HepG2 (cell line): Measurements from ENCODE around the gene SBNO2. TPM values are rescaled to one million over a fixed set of nuclear protein-coding genes. Genes with fewer than 3 reads are reported as not detected.

Experiments
- ATAC-seq: fragments of 200-7000 bp; cut with Tn5 transposase; 3 replicates; pipeline ENCODE4 v1.9.1; 2020; ENCODE audit warnings: mild to moderate bottlenecking, moderate library complexity
- BruUV-seq: library from RNA; stranded (reverse); fragments of 400-500 nt; replicated peaks from 2 replicates; lab custom pipeline; 2021; lab: Mats Ljungman, UMichigan
- CTCF ChIA-PET: fragments of 300-600 bp; formaldehyde crosslinking; extraction: SDS; loops from one replicate; lab custom pipeline; 2021; ENCODE audit warnings: low total read pairs, inconsistent platforms, low intra/inter-chr PET ratio; lab: Yijun Ruan, JAX
- POLR2A ChIA-PET: fragments of 350-600 bp; sonication (Branson Sonifier 250); formaldehyde crosslinking; loops from one replicate; lab custom pipeline; 2020; ENCODE audit warnings: antibody characterized with exemption, inconsistent platforms; lab: Yijun Ruan, JAX
- DNase-seq: peaks from one replicate; pipeline ENCODE4 v3.0.0-alpha.2; 2015; ENCODE audit warnings: low spot score
- FAIRE-seq: peaks from 3 replicates; lab custom pipeline; 2011; peaks lifted over from hg19 to GRCh38; lab: Jason Lieb, UNC
- H2AFZ ChIP-seq: one replicate; pipeline ENCODE4 v1.6.1; 2011; ENCODE audit warnings: low read length, inconsistent platforms
- H3K27ac ChIP-seq: fragments of 300-600 bp; 3 replicates; pipeline ENCODE4 v1.8.0; 2011; ENCODE audit warnings: mixed run types, mild to moderate bottlenecking, mixed read lengths, low read length, inconsistent platforms; ENCODE audit not compliant: insufficient read depth; ENCODE audit errors: extremely low read length
- H3K27me3 ChIP-seq, 2 experiments: fragments of 200-600 bp in 1 of 2; 2 replicates in 1 of 2; 3 replicates in 1 of 2; pipeline versions ENCODE4 v1.6.0 to v1.8.0; 2011; ENCODE audit warnings: low read length in 2 of 2, mild to moderate bottlenecking in 2 of 2, moderate library complexity in 2 of 2, inconsistent platforms in 1 of 2; ENCODE audit not compliant: insufficient read depth in 2 of 2, control insufficient read depth in 1 of 2
- H3K36me3 ChIP-seq, 2 experiments: fragments of 200-600 bp in 1 of 2; replicated peaks in 1 of 2; 2 replicates in 1 of 2; 3 replicates in 1 of 2; pipeline versions ENCODE4 v1.5.1 to v1.8.0; 2011; ENCODE audit warnings: low read length in 2 of 2, inconsistent platforms in 1 of 2; ENCODE audit not compliant: insufficient read depth in 2 of 2, control insufficient read depth in 1 of 2
- H3K4me1 ChIP-seq: 2 replicates; pipeline ENCODE4 v1.5.1; 2012; ENCODE audit warnings: low read length, inconsistent platforms; ENCODE audit not compliant: insufficient read depth
- H3K4me2 ChIP-seq: 2 replicates; pipeline ENCODE4 v1.6.0; 2011; ENCODE audit warnings: low read depth, low read length, inconsistent platforms
- H3K4me3 ChIP-seq, 3 experiments: fragments of 200-600 bp in 1 of 3; sonication (generic), shearing (Covaris generic) in 1 of 3; replicated peaks in 1 of 3; 2 replicates each; pipeline ENCODE4 v1.5.1; 2011 to 2016; ENCODE audit warnings: low read length in 3 of 3, inconsistent platforms in 2 of 3, low read depth in 2 of 3, mild to moderate bottlenecking in 2 of 3, control low read depth in 1 of 3, mixed read lengths in 1 of 3; ENCODE audit not compliant: insufficient read depth in 1 of 3
- H3K79me2 ChIP-seq: one replicate; pipeline ENCODE4 v1.6.1; 2011; ENCODE audit warnings: low read length, inconsistent platforms; ENCODE audit not compliant: insufficient read depth
- H3K9ac ChIP-seq: 2 replicates; pipeline ENCODE4 v1.6.0; 2011; ENCODE audit warnings: mild to moderate bottlenecking, low read depth, low read length, inconsistent platforms; ENCODE audit not compliant: insufficient read depth
- H3K9me3 ChIP-seq: 2 replicates; pipeline ENCODE4 v1.5.1; 2012; ENCODE audit warnings: mild to moderate bottlenecking, low read length
- H4K20me1 ChIP-seq: 2 replicates; pipeline ENCODE4 v1.6.0; 2011; ENCODE audit warnings: inconsistent platforms, mild to moderate bottlenecking, low read length, moderate library complexity; ENCODE audit not compliant: insufficient read depth
- HDAC6 ChIP-seq: fragments of 200-600 bp; sonication (generic); IDR thresholded peaks from 2 replicates; pipeline ENCODE4 v1.7.0; 2017; ENCODE audit warnings: mild to moderate bottlenecking, antibody characterized with exemption, low read length, low read depth
- ISX ChIP-seq: sonication (generic); formaldehyde crosslinking; conservative IDR thresholded peaks from 2 replicates; pipeline ENCODE4 v1.5.0; 2020; ENCODE audit warnings: missing genetic modification reagents
- MTA1 ChIP-seq: sonication (generic); formaldehyde crosslinking; IDR thresholded peaks from 2 replicates; pipeline ENCODE4 v1.4.0; 2020; ENCODE audit warnings: missing genetic modification reagents, mild to moderate bottlenecking, borderline replicate concordance
- NFIB ChIP-seq: sonication (generic); formaldehyde crosslinking; IDR thresholded peaks from 2 replicates; pipeline ENCODE4 v1.9.0; 2021; ENCODE audit warnings: missing genetic modification reagents, mild to moderate bottlenecking, borderline replicate concordance
- PHB2 ChIP-seq: fragments of 450-650 bp; IDR thresholded peaks from 2 replicates; pipeline ENCODE4 v1.6.1; 2018; ENCODE audit not compliant: partially characterized antibody
- ZFP36L1 ChIP-seq: sonication (generic); formaldehyde crosslinking; IDR thresholded peaks from 2 replicates; pipeline ENCODE4 v1.8.0; 2022; ENCODE audit warnings: mild to moderate bottlenecking, missing genetic modification reagents, moderate library complexity
- ZNF317 ChIP-seq: sonication (generic); formaldehyde crosslinking; IDR thresholded peaks from 2 replicates; pipeline ENCODE4 v1.5.0; 2020; ENCODE audit warnings: mild to moderate bottlenecking, missing genetic modification reagents
- ZNF567 ChIP-seq: sonication (generic); formaldehyde crosslinking; IDR thresholded peaks from 2 replicates; pipeline ENCODE4 v1.8.1; 2023; ENCODE audit warnings: mild to moderate bottlenecking, missing genetic modification reagents, borderline replicate concordance
- ZNF788 ChIP-seq: sonication (generic); formaldehyde crosslinking; IDR thresholded peaks from 2 replicates; pipeline ENCODE4 v1.5.0; 2020; ENCODE audit warnings: mild to moderate bottlenecking, missing genetic modification reagents, borderline replicate concordance
- WGBS: methylation state at CpG from one replicate; pipeline ENCODE4 v1.1.6; 2017; ENCODE audit warnings: low lambda C conversion rate; 5-methylcytosine and 5-hydroxymethylcytosine counted together
- in situ Hi-C: cut with HindIII; loops from 2 replicates; pipeline ENCODE4 v1.10.0; 2017; ENCODE audit warnings: low pct_unique_long_range_greater_than_20kb; ENCODE audit not compliant: extremely low pct_ligation_motif_present
- intact Hi-C: fragments of 100-400 bp; cut with micrococcal nuclease; formaldehyde crosslinking; loops from one replicate; pipeline ENCODE4 v1.10.0; 2022; ENCODE audit not compliant: unreplicated experiment
- polyA plus RNA-seq, 8 experiments: library from polyadenylated mRNA; depleted of rRNA in 3 of 8; stranded (reverse) in 7 of 8; unstranded in 1 of 8; fragments of >200 nt; fragmentation: Illumina TruSeq in 4 of 8; extraction: Trizol in 4 of 8; gene quantifications; 2 replicates each; pipeline versions ENCODE4 v1.2.1 to v1.2.3, GENCODE V29; 2011 to 2016; ENCODE audit warnings: low read depth in 4 of 8, missing spikeins in 1 of 8, mixed read lengths in 1 of 8; ENCODE audit not compliant: insufficient read depth in 1 of 8
- total RNA-seq, 5 experiments: library from RNA; depleted of rRNA; stranded (reverse); fragments of >200 nt; fragmentation: Illumina TruSeq; extraction: Trizol; gene quantifications; 2 replicates each; pipeline ENCODE4 v1.2.3, GENCODE V29; 2016; ENCODE audit warnings: low read depth in 1 of 5
- TF ChIP-seq, protein P1 (sequence below): sonication (generic); formaldehyde crosslinking; IDR thresholded peaks from 2 replicates; pipeline ENCODE4 v1.4.0; 2020; ENCODE audit warnings: missing genetic modification reagents
- TF ChIP-seq, protein P2 (sequence below), 2 experiments: sonication (generic) in 1 of 2; formaldehyde crosslinking in 1 of 2; IDR thresholded peaks; 2 replicates each; pipeline versions ENCODE4 v1.4.0 to v1.6.1; 2018 to 2020; ENCODE audit warnings: missing genetic modification reagents in 2 of 2, borderline replicate concordance in 1 of 2, low read depth in 1 of 2, mild to moderate bottlenecking in 1 of 2, missing biosample characterization in 1 of 2
- TF ChIP-seq, protein P3 (sequence below): sonication (generic); formaldehyde crosslinking; IDR thresholded peaks from 2 replicates; pipeline ENCODE4 v1.5.0; 2020; ENCODE audit warnings: missing genetic modification reagents, mild to moderate bottlenecking, borderline replicate concordance
- TF ChIP-seq, protein P4 (sequence below): sonication (generic); formaldehyde crosslinking; IDR thresholded peaks from 2 replicates; pipeline ENCODE4 v1.8.1; 2022; ENCODE audit warnings: mild to moderate bottlenecking, missing genetic modification reagents

SBNO2 gene
- total and polyA plus RNA-seq, 2 of the 13 experiments (the other 11 are each of a cell fraction or from before 2014, with no cell fraction given) = 8.6 to 10.4 TPM

DNA sequence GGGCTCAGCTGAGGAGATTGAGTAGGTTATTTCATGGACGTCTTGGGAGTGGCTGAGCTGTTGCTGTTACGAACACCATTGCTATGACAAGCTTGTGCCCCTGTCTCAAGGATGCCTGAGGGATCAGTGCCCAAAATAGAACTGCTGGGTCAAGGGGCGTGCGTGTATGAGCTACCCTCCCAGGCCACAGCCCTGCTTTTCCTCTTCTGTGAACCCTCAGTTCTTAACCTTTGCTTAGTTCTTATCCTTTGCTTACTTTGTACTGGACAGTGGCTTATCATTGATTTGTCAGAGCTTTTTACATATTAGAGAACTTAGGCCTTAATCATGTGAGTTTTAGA, 98.1 kb downstream of the SBNO2 start (continued):
- TF ChIP-seq, protein P1, sequence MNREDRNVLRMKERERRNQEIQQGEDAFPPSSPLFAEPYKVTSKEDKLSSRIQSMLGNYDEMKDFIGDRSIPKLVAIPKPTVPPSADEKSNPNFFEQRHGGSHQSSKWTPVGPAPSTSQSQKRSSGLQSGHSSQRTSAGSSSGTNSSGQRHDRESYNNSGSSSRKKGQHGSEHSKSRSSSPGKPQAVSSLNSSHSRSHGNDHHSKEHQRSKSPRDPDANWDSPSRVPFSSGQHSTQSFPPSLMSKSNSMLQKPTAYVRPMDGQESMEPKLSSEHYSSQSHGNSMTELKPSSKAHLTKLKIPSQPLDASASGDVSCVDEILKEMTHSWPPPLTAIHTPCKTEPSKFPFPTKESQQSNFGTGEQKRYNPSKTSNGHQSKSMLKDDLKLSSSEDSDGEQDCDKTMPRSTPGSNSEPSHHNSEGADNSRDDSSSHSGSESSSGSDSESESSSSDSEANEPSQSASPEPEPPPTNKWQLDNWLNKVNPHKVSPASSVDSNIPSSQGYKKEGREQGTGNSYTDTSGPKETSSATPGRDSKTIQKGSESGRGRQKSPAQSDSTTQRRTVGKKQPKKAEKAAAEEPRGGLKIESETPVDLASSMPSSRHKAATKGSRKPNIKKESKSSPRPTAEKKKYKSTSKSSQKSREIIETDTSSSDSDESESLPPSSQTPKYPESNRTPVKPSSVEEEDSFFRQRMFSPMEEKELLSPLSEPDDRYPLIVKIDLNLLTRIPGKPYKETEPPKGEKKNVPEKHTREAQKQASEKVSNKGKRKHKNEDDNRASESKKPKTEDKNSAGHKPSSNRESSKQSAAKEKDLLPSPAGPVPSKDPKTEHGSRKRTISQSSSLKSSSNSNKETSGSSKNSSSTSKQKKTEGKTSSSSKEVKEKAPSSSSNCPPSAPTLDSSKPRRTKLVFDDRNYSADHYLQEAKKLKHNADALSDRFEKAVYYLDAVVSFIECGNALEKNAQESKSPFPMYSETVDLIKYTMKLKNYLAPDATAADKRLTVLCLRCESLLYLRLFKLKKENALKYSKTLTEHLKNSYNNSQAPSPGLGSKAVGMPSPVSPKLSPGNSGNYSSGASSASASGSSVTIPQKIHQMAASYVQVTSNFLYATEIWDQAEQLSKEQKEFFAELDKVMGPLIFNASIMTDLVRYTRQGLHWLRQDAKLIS (CRISPR knock-in tag) = no peak
- TF ChIP-seq ZNF788 (CRISPR knock-in tag) (0 out of 2 replicates have a peak, but pooled peaks have one; percentile 7), NFIB (CRISPR knock-in tag) (no peak)
- TF ChIP-seq, protein P2, sequence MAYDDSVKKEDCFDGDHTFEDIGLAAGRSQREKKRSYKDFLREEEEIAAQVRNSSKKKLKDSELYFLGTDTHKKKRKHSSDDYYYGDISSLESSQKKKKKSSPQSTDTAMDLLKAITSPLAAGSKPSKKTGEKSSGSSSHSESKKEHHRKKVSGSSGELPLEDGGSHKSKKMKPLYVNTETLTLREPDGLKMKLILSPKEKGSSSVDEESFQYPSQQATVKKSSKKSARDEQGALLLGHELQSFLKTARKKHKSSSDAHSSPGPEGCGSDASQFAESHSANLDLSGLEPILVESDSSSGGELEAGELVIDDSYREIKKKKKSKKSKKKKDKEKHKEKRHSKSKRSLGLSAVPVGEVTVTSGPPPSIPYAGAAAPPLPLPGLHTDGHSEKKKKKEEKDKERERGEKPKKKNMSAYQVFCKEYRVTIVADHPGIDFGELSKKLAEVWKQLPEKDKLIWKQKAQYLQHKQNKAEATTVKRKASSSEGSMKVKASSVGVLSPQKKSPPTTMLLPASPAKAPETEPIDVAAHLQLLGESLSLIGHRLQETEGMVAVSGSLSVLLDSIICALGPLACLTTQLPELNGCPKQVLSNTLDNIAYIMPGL (CRISPR knock-in tag; IDR thresholded peaks at IDR 0.05; ENCODE audit: borderline replicate concordance in 1 of 2, low read depth in 1 of 2) = 0 out of 4 replicates have a peak, but pooled peaks of 1 of the 2 experiments have one; percentile 31

DNA sequence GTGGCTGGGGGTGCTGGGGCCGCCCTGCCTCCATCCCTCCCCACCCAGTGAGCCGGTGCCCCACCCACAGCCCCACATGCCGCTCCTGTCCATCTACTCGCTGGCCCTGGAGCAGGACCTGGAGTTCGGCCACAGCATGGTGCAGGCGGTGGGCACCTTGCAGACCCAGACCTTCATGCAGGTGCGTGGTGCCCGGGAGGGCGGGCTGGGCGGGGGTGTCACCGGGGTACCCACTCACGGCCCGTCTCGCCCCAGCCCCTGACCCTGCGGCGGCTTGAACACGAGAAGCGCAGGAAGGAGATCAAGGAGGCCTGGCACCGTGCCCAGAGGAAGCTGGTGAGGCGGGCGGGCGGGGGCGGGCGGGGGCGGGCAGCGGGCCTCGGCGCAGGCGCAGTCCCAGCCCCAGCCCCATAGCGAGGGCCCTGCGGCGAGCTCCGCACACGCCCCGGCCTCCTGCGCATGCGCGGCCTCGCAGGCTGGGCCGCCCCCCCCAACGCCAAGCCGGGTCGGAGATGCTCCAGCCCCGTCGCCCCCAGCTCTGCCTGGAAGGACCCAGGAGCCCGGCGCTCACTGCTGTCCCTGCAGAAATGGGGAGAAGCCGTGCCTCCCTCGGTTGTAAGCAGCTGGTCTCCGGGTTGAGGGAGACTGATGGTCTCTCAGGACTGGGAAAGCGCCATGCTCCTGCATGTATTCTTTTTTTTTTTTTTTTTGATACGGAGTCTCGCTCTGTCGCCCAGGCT, 99.4 kb downstream of the SBNO2 start:
- no peaks in the 10 kb centered on the region; a peak in 1 of 5 replicates for H3K36me3 ChIP-seq
- H3K27ac ChIP-seq = peak overlapping the region; percentile 60
- ChIA-PET POLR2A (no interaction called here), CTCF (no interaction called here)
- in situ Hi-C loops = no loop called here
- FAIRE-seq = no peak
- H3K4me2 ChIP-seq = 0 out of 2 replicates have a peak overlapping the region, but pooled peaks have one; percentile 36
- no peak overlapping the region for H3K9ac ChIP-seq
- no peaks in the 10 kb centered on the region for H3K27me3 ChIP-seq
- H2AFZ ChIP-seq = no peak overlapping the region
- 86% methylated on average over 23 of the region's 54 CpGs for whole genome bisulfite sequencing
- no peak overlapping the region for H3K4me3 ChIP-seq
- BruUV-seq = no TSS peak
- no peak for ATAC-seq
- intact Hi-C loops = no loop called here
- no peaks in the 10 kb centered on the region for H3K9me3 ChIP-seq
- no peak for DNase-seq
- H3K79me2 ChIP-seq = no peaks in the 10 kb centered on the region
- peaks cover 29% of the 10 kb centered on the region for H3K4me1 ChIP-seq
- peaks cover 3% of the 10 kb centered on the region; the same call in 1 of the 2 replicates for H4K20me1 ChIP-seq
- TF ChIP-seq PHB2 = no peak
- no peak for TF ChIP-seq ZFP36L1
- no peak for TF ChIP-seq ZNF567
- no peak for TF ChIP-seq ISX (CRISPR knock-in tag)
- TF ChIP-seq, protein P3, sequence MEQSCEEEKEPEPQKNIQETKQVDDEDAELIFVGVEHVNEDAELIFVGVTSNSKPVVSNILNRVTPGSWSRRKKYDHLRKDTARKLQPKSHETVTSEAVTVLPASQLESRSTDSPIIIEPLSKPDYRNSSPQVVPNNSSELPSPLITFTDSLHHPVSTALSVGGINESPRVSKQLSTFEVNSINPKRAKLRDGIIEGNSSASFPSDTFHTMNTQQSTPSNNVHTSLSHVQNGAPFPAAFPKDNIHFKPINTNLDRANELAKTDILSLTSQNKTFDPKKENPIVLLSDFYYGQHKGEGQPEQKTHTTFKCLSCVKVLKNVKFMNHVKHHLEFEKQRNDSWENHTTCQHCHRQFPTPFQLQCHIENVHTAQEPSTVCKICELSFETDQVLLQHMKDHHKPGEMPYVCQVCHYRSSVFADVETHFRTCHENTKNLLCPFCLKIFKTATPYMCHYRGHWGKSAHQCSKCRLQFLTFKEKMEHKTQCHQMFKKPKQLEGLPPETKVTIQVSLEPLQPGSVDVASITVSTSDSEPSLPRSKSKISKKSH (CRISPR knock-in tag) = no peak
- TF ChIP-seq ZNF317 (CRISPR knock-in tag) = no peak
- TF ChIP-seq, protein P4, sequence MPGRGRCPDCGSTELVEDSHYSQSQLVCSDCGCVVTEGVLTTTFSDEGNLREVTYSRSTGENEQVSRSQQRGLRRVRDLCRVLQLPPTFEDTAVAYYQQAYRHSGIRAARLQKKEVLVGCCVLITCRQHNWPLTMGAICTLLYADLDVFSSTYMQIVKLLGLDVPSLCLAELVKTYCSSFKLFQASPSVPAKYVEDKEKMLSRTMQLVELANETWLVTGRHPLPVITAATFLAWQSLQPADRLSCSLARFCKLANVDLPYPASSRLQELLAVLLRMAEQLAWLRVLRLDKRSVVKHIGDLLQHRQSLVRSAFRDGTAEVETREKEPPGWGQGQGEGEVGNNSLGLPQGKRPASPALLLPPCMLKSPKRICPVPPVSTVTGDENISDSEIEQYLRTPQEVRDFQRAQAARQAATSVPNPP = no peak
- TF ChIP-seq HDAC6 = no peak
- TF ChIP-seq MTA1 (CRISPR knock-in tag) = no peak
